Activated CD8-positive, alpha-beta memory T cell treated with anti-CD3 and anti-CD28 coated beads, Interleukin-2, amount 50 U/mL, for 1 hour (primary cell): ENCODE results near the gene MYO15A.

ENCODE experiments used
- DNase-seq: peaks from one replicate; pipeline ENCODE4 v3.0.0-alpha.2; 2020; ENCODE audit errors: extremely low read depth

MYO15A gene

GRCh38 chr17:18105595-18105994 is 3.0 kb upstream of the MYO15A start:
- no peak for DNase-seq

GRCh38 chr17:18106211-18106610 is 2.3 kb upstream of the MYO15A start:
- DNase-seq: no peak

- no peak for DNase-seq
Observed at GRCh38 chr17:18107061-18107790, 1.3 kb upstream of the MYO15A start.

- DNase-seq: no peak
Observed at GRCh38 chr17:18107971-18108370, 585 bp upstream of the MYO15A start.

- no peak for DNase-seq
Observed at GRCh38 chr17:18109935-18110485, 1.5 kb downstream of the MYO15A start.

- no peak for DNase-seq
Observed at GRCh38 chr17:18110636-18111145, 2.1 kb downstream of the MYO15A start.

GRCh38 chr17:18111330-18111971 is 2.9 kb downstream of the MYO15A start:
- DNase-seq: no peak

GRCh38 chr17:18115517-18115916 is 7.0 kb downstream of the MYO15A start:
- no peak for DNase-seq

GRCh38 chr17:18116078-18116477 is 7.5 kb downstream of the MYO15A start:
- DNase-seq: no peak

- no peak for DNase-seq
Observed at GRCh38 chr17:18117533-18117932, 9.0 kb downstream of the MYO15A start.

GRCh38 chr17:18117982-18118975 is 9.7 kb downstream of the MYO15A start:
- DNase-seq: no peak

- DNase-seq: no peak
Observed at GRCh38 chr17:18119166-18119745, 10.7 kb downstream of the MYO15A start.

GRCh38 chr17:18119938-18120337 is 11.4 kb downstream of the MYO15A start:
- DNase-seq: no peak

- no peak for DNase-seq
Observed at GRCh38 chr17:18120461-18121017, 12.0 kb downstream of the MYO15A start.

- DNase-seq: no peak
Observed at GRCh38 chr17:18121144-18121910, 12.8 kb downstream of the MYO15A start.

GRCh38 chr17:18122990-18123753 is 14.6 kb downstream of the MYO15A start:
- DNase-seq: no peak

- DNase-seq: no peak
Observed at GRCh38 chr17:18124345-18125126, 16.0 kb downstream of the MYO15A start.

GRCh38 chr17:18129041-18129502 is 20.5 kb downstream of the MYO15A start:
- DNase-seq: no peak

- no peak for DNase-seq
Observed at GRCh38 chr17:18132711-18133110, 24.2 kb downstream of the MYO15A start.
